ENCODE results near the gene CHKB.

DNA sequence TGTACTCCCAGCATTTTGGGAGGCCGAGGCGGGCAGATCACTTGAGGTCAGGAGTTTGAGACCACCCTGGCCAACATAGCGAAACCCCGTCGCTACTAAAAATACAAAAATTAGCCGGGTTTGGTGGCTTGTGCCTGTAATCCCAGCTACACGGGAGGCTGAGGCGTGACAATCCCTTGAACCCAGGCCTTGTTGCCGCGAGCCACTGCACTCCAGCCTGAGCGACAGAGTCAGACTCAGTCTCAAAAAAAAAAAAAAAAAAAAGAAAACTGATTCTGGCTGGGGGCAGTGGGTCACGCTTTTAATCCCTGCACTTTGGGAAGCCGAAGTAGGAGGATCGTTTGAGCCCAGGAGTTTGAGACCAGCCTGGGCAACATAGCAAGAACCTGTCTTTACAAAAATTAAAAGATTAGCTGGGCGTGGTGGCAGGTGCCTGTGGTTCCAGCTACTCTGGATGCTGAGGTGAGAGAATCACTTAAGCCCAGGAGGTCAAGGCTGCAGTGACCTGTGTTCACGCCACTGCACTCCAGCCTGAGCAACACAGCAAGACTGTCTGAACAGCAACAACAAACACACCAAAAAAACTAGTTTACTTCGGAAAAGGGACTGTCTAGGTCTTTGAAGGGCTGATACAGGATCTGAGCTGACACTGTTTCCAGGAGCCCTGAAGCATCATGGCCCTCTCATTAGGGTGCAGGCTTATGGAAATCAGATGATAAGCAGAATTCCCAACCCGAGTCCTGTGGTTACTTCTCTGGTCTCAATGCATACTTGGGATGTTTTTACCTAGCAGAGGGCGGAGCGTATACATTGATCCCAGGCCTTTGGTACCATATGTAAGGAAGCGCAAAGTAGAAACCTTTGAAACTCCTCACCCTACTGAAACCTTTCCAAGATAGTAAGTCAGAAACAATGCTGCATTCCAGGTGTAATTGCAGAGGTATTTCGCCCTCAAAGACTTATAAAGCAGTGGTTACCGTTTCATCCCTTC, 1.8 kb upstream of the CHKB start:
- TF ChIP-seq, protein P1, sequence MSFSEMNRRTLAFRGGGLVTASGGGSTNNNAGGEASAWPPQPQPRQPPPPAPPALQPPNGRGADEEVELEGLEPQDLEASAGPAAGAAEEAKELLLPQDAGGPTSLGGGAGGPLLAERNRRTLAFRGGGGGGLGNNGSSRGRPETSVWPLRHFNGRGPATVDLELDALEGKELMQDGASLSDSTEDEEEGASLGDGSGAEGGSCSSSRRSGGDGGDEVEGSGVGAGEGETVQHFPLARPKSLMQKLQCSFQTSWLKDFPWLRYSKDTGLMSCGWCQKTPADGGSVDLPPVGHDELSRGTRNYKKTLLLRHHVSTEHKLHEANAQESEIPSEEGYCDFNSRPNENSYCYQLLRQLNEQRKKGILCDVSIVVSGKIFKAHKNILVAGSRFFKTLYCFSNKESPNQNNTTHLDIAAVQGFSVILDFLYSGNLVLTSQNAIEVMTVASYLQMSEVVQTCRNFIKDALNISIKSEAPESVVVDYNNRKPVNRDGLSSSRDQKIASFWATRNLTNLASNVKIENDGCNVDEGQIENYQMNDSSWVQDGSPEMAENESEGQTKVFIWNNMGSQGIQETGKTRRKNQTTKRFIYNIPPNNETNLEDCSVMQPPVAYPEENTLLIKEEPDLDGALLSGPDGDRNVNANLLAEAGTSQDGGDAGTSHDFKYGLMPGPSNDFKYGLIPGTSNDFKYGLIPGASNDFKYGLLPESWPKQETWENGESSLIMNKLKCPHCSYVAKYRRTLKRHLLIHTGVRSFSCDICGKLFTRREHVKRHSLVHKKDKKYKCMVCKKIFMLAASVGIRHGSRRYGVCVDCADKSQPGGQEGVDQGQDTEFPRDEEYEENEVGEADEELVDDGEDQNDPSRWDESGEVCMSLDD (tag by site-specific recombination; IDR thresholded peaks at IDR 0.05) = no peak
- TF ChIP-seq, protein P2, sequence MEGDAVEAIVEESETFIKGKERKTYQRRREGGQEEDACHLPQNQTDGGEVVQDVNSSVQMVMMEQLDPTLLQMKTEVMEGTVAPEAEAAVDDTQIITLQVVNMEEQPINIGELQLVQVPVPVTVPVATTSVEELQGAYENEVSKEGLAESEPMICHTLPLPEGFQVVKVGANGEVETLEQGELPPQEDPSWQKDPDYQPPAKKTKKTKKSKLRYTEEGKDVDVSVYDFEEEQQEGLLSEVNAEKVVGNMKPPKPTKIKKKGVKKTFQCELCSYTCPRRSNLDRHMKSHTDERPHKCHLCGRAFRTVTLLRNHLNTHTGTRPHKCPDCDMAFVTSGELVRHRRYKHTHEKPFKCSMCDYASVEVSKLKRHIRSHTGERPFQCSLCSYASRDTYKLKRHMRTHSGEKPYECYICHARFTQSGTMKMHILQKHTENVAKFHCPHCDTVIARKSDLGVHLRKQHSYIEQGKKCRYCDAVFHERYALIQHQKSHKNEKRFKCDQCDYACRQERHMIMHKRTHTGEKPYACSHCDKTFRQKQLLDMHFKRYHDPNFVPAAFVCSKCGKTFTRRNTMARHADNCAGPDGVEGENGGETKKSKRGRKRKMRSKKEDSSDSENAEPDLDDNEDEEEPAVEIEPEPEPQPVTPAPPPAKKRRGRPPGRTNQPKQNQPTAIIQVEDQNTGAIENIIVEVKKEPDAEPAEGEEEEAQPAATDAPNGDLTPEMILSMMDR (tag by site-specific recombination; IDR thresholded peaks at IDR 0.05) = no peak
- no peak for TF ChIP-seq ZNF837 (tag by site-specific recombination; IDR thresholded peaks at IDR 0.05)
- TF ChIP-seq ZNF501 (tag by site-specific recombination; IDR thresholded peaks at IDR 0.05) = no peak
- no peak for TF ChIP-seq ZBTB49 (tag by site-specific recombination; IDR thresholded peaks at IDR 0.05; ENCODE audit: low read depth)
